ENCODE results near the gene KIF15. TPM values are rescaled to one million over a fixed set of nuclear protein-coding genes. Genes with fewer than 3 reads are reported as not detected.

KIF15 gene
- total RNA-seq, 4 donors from 2014 or later = 1.1 to 4.8 (median 2.1) TPM

- Histone ChIP-seq H3K36me3 (no peaks in the 10 kb centered on the region), H3K27me3 (no peaks in the 10 kb centered on the region), H3K4me1 (peaks cover 25% of the 10 kb centered on the region), H3K27ac (peak overlapping the region; percentile 50), H3K4me3 (no peak overlapping the region), H3K9me3 (no peaks in the 10 kb centered on the region)
- no peak for DNase-seq (ENCODE audit: low spot score in 2 of 2)
- no peak for TF ChIP-seq EP300 (IDR thresholded peaks at IDR 0.05)
- peak in 1 of 3 donors; percentile 19 for TF ChIP-seq POLR2AphosphoS5 (IDR thresholded peaks at IDR 0.05)
- TF ChIP-seq CTCF (IDR thresholded peaks at IDR 0.05) = no peak
- WGBS = 42% methylated on average over 3 of the region's 3 CpGs
Observed at GRCh38 chr3:44886561-44886960, 125.0 kb downstream of the KIF15 start.

GRCh38 chr3:44887101-44887500 lies 125.5 kb downstream of the KIF15 start:
- TF ChIP-seq CTCF (IDR thresholded peaks at IDR 0.05) (no peak), EP300 (IDR thresholded peaks at IDR 0.05) (no peak), POLR2AphosphoS5 (IDR thresholded peaks at IDR 0.05) (no peak), POLR2A (IDR thresholded peaks at IDR 0.05) (no peak)
- Histone ChIP-seq H3K36me3 (no peaks in the 10 kb centered on the region), H3K4me1 (peaks cover 25% of the 10 kb centered on the region), H3K27me3 (no peaks in the 10 kb centered on the region), H3K27ac (peak overlapping the region; percentile 50), H3K9me3 (no peaks in the 10 kb centered on the region), H3K4me3 (no peak overlapping the region)
- DNase-seq (ENCODE audit: low spot score in 2 of 2) = no peak
- WGBS = 59% methylated on average over 7 of the region's 7 CpGs

GRCh38 chr3:44890258-44890657 lies 128.7 kb downstream of the KIF15 start:
- no peak for TF ChIP-seq EP300 (IDR thresholded peaks at IDR 0.05)
- no peak for TF ChIP-seq POLR2A (IDR thresholded peaks at IDR 0.05)
- TF ChIP-seq CTCF (IDR thresholded peaks at IDR 0.05) = no peak
- no peak for TF ChIP-seq POLR2AphosphoS5 (IDR thresholded peaks at IDR 0.05)
- H3K4me3 ChIP-seq = no peak overlapping the region
- DNase-seq (ENCODE audit: low spot score in 2 of 2) = peak in 1 of 2 donors; percentile 28
- no peaks in the 10 kb centered on the region for H3K36me3 ChIP-seq
- no peaks in the 10 kb centered on the region for H3K27me3 ChIP-seq
- H3K27ac ChIP-seq = no peak overlapping the region
- H3K9me3 ChIP-seq = no peaks in the 10 kb centered on the region
- H3K4me1 ChIP-seq = peaks cover 10% of the 10 kb centered on the region
- 62% methylated on average over 3 of the region's 3 CpGs for WGBS

- Histone ChIP-seq H3K9me3 (no peaks in the 10 kb centered on the region), H3K27me3 (no peaks in the 10 kb centered on the region), H3K4me1 (peaks cover 7% of the 10 kb centered on the region), H3K36me3 (no peaks in the 10 kb centered on the region), H3K27ac (no peak overlapping the region), H3K4me3 (no peak overlapping the region)
- WGBS = 62% methylated on average over 2 of the region's 3 CpGs
- no peak for TF ChIP-seq POLR2AphosphoS5 (IDR thresholded peaks at IDR 0.05)
- no peak for TF ChIP-seq EP300 (IDR thresholded peaks at IDR 0.05)
- TF ChIP-seq CTCF (IDR thresholded peaks at IDR 0.05) = no peak
- TF ChIP-seq POLR2A (IDR thresholded peaks at IDR 0.05) = no peak
- DNase-seq (ENCODE audit: low spot score in 2 of 2) = peak in 1 of 2 donors; percentile 65
Observed at GRCh38 chr3:44890852-44891251, 129.3 kb downstream of the KIF15 start.

- TF ChIP-seq POLR2AphosphoS5 (IDR thresholded peaks at IDR 0.05) (no peak), POLR2A (IDR thresholded peaks at IDR 0.05) (no peak), EP300 (IDR thresholded peaks at IDR 0.05) (no peak), CTCF (IDR thresholded peaks at IDR 0.05) (no peak)
Observed at GRCh38 chr3:44892689-44893088, 131.1 kb downstream of the KIF15 start.

More at GRCh38 chr3:44892689-44893088, 131.1 kb downstream of the KIF15 start:
- Histone ChIP-seq H3K4me1 (no peaks in the 10 kb centered on the region), H3K27ac (no peak overlapping the region), H3K9me3 (no peaks in the 10 kb centered on the region), H3K27me3 (no peaks in the 10 kb centered on the region), H3K36me3 (no peaks in the 10 kb centered on the region), H3K4me3 (no peak overlapping the region)
- DNase-seq (ENCODE audit: low spot score in 2 of 2) = no peak
- 67% methylated on average over 3 of the region's 3 CpGs for WGBS

Data from suprapubic skin (tissue), 4 donors.